ENCODE data around the gene ANKRD66.

DNA sequence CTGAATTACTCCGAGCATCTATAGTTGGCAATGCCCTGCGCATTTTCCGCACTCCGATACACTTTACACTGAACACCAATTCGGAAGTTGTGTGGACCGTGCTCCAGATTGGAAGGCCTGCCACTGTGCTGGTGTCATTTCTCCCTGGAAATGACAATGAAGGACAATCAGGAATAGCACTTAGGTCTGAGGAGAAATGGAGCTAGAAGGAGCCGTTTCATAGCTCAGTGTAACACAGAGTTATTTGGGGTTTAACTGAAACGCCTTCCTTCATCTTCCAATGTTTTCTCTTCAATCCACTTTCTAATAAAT is 11.1 kb upstream of the ANKRD66 start:
- no peak for TF ChIP-seq GABPA (IDR thresholded peaks at IDR 0.05 in 1 of 2, conservative IDR thresholded peaks at IDR 0.05 in 1 of 2)
- no peak for TF ChIP-seq TAF1 (conservative IDR thresholded peaks at IDR 0.05)
- TF ChIP-seq, protein P1, sequence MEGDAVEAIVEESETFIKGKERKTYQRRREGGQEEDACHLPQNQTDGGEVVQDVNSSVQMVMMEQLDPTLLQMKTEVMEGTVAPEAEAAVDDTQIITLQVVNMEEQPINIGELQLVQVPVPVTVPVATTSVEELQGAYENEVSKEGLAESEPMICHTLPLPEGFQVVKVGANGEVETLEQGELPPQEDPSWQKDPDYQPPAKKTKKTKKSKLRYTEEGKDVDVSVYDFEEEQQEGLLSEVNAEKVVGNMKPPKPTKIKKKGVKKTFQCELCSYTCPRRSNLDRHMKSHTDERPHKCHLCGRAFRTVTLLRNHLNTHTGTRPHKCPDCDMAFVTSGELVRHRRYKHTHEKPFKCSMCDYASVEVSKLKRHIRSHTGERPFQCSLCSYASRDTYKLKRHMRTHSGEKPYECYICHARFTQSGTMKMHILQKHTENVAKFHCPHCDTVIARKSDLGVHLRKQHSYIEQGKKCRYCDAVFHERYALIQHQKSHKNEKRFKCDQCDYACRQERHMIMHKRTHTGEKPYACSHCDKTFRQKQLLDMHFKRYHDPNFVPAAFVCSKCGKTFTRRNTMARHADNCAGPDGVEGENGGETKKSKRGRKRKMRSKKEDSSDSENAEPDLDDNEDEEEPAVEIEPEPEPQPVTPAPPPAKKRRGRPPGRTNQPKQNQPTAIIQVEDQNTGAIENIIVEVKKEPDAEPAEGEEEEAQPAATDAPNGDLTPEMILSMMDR (IDR thresholded peaks at IDR 0.05; ENCODE audit: low read depth, low read length, missing input control): no peak
- TF ChIP-seq SP1 (IDR thresholded peaks at IDR 0.05): no peak
- TF ChIP-seq, protein P2, sequence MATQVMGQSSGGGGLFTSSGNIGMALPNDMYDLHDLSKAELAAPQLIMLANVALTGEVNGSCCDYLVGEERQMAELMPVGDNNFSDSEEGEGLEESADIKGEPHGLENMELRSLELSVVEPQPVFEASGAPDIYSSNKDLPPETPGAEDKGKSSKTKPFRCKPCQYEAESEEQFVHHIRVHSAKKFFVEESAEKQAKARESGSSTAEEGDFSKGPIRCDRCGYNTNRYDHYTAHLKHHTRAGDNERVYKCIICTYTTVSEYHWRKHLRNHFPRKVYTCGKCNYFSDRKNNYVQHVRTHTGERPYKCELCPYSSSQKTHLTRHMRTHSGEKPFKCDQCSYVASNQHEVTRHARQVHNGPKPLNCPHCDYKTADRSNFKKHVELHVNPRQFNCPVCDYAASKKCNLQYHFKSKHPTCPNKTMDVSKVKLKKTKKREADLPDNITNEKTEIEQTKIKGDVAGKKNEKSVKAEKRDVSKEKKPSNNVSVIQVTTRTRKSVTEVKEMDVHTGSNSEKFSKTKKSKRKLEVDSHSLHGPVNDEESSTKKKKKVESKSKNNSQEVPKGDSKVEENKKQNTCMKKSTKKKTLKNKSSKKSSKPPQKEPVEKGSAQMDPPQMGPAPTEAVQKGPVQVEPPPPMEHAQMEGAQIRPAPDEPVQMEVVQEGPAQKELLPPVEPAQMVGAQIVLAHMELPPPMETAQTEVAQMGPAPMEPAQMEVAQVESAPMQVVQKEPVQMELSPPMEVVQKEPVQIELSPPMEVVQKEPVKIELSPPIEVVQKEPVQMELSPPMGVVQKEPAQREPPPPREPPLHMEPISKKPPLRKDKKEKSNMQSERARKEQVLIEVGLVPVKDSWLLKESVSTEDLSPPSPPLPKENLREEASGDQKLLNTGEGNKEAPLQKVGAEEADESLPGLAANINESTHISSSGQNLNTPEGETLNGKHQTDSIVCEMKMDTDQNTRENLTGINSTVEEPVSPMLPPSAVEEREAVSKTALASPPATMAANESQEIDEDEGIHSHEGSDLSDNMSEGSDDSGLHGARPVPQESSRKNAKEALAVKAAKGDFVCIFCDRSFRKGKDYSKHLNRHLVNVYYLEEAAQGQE (IDR thresholded peaks at IDR 0.05): no peak
- TF ChIP-seq, protein P3, sequence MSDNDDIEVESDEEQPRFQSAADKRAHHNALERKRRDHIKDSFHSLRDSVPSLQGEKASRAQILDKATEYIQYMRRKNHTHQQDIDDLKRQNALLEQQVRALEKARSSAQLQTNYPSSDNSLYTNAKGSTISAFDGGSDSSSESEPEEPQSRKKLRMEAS (IDR thresholded peaks at IDR 0.05): no peak
- TF ChIP-seq FOXA1 (IDR thresholded peaks at IDR 0.05): no peak
